Lower lobe of right lung (tissue), 2 donors: ENCODE results near the gene PROX2. TPM values are rescaled to one million over a fixed set of nuclear protein-coding genes. Genes with fewer than 3 reads are reported as not detected.

ENCODE experiments used
- ATAC-seq, 2 donors: fragments of 200-7000 bp; cut with Tn5 transposase; one replicate each; pipeline ENCODE4 v1.9.1; 2020 to 2022; ENCODE audit warnings: mild to moderate bottlenecking in 2 of 2, moderate library complexity in 2 of 2
- DNase-seq: peaks from one replicate; pipeline ENCODE4 v3.0.0-alpha.2; 2020
- H3K27ac ChIP-seq: fragments of 200-600 bp; one replicate; pipeline ENCODE4 v1.8.0; 2022
- H3K27me3 ChIP-seq: fragments of 200-600 bp; one replicate; pipeline ENCODE4 v1.8.0; 2022; ENCODE audit warnings: low read depth
- H3K36me3 ChIP-seq: fragments of 200-600 bp; one replicate; pipeline ENCODE4 v1.8.0; 2022; ENCODE audit warnings: mild to moderate bottlenecking
- H3K4me1 ChIP-seq: fragments of 200-600 bp; one replicate; pipeline ENCODE4 v1.8.0; 2022
- H3K4me3 ChIP-seq: fragments of 200-600 bp; one replicate; pipeline ENCODE4 v1.8.0; 2022; ENCODE audit warnings: mild to moderate bottlenecking
- H3K9me3 ChIP-seq: fragments of 200-600 bp; one replicate; pipeline ENCODE4 v1.8.0; 2022
- intact Hi-C: fragments of 100-400 bp; cut with DNase I; formaldehyde crosslinking; loops from one replicate; pipeline ENCODE4 v1.11.0; 2022
- total RNA-seq: library from RNA; stranded (reverse); fragmentation: NEBNext Ultra II Directional; extraction: Animal tissue kit (Norgen Biotek cat#: 25700); gene quantifications from one replicate; pipeline ENCODE4 v1.2.1, GENCODE V29; 2021
- TF ChIP-seq, protein P1 (sequence below): fragments of 200-600 bp; IDR thresholded peaks from one replicate; pipeline ENCODE4 v1.8.0; 2022; ENCODE audit warnings: antibody characterized with exemption, mild to moderate bottlenecking
- donor health status: DM: no; HTN: yes; CAD: no; lungs with severe emphysema.

Gene PROX2
- total RNA-seq, 1 donor from 2014 or later, result 0.12 TPM

DNA sequence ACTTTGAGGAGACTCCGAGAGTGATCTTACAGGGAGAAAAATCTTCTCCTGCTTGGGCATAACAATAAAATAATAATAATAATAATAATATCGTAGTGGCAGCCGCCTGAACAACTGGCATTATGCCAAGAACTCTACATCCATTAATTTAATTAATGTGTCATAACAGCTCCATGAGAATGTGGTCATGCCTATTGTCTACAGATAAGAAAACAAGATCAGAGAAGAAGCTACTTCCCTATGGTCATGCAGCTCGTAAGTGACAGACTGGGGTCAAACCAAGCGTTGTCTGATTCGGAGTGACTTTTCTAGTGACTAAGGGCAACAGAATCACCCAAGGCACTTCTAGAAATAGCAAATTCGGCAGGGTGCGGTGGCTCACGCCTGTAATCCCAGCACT is 11.7 kb downstream of the PROX2 start:
- DNase-seq, result no peak
- H3K27me3 ChIP-seq, result no peaks in the 10 kb centered on the region
- peak in 1 of 2 donors; percentile 21 for ATAC-seq
- H3K9me3 ChIP-seq, result no peaks in the 10 kb centered on the region
- intact Hi-C loops, result no loop called here
- TF ChIP-seq, protein P1, sequence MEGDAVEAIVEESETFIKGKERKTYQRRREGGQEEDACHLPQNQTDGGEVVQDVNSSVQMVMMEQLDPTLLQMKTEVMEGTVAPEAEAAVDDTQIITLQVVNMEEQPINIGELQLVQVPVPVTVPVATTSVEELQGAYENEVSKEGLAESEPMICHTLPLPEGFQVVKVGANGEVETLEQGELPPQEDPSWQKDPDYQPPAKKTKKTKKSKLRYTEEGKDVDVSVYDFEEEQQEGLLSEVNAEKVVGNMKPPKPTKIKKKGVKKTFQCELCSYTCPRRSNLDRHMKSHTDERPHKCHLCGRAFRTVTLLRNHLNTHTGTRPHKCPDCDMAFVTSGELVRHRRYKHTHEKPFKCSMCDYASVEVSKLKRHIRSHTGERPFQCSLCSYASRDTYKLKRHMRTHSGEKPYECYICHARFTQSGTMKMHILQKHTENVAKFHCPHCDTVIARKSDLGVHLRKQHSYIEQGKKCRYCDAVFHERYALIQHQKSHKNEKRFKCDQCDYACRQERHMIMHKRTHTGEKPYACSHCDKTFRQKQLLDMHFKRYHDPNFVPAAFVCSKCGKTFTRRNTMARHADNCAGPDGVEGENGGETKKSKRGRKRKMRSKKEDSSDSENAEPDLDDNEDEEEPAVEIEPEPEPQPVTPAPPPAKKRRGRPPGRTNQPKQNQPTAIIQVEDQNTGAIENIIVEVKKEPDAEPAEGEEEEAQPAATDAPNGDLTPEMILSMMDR, result no peak
- H3K36me3 ChIP-seq, result no peaks in the 10 kb centered on the region
- peaks cover 12% of the 10 kb centered on the region for H3K4me1 ChIP-seq
- no peak overlapping the region for H3K4me3 ChIP-seq
- no peak overlapping the region for H3K27ac ChIP-seq

DNA sequence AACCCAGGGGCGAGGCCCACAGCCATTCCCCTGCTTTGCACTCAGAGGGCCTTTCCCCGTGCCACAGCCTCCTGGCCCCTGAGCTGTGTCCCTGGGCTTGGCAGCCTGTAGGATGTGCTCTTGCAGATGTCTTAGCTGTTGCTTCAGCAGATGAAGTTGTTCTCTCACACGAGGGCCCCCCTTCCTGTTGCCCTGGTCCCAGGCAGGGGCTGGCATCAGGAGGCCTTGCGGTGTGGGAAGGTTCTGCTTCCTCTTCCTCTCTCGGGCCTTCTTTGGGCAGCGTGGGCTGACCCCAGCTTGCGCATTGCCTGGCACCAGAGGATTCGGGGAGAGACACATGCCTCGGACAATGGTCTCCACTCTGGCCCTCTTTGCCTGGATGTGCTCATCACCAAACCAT is 12.7 kb downstream of the PROX2 start:
- H3K4me1 ChIP-seq, result peaks cover 12% of the 10 kb centered on the region
- H3K4me3 ChIP-seq, result no peak overlapping the region
- TF ChIP-seq, protein P1, result no peak
- intact Hi-C loops, result no loop called here
- H3K36me3 ChIP-seq, result no peaks in the 10 kb centered on the region
- peak; percentile 74 to 80 for ATAC-seq
- H3K27me3 ChIP-seq, result no peaks in the 10 kb centered on the region
- DNase-seq, result peak; percentile 81
- H3K9me3 ChIP-seq, result no peaks in the 10 kb centered on the region
- no peak overlapping the region for H3K27ac ChIP-seq

DNA sequence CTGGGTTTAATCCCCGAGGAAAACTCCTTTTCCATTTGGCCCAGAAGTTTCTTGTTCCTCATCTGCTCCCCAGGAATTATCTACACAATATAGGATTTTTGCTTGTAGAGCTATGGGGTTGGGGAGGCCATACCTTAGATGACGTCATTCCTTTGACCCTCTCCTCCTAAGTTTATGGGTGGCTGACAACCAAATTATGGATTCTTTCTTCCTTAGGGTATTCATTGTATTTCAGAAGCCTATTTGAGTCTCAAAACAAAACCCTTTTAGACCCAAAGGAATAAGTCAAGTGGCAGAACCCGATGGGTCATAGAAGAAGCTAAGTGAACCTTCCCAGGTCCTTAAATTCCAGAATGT is 14.2 kb downstream of the PROX2 start:
- intact Hi-C loops, result no loop called here
- Histone ChIP-seq H3K27ac (no peak overlapping the region), H3K4me3 (no peak overlapping the region), H3K36me3 (no peaks in the 10 kb centered on the region), H3K4me1 (peaks cover 12% of the 10 kb centered on the region), H3K27me3 (no peaks in the 10 kb centered on the region), H3K9me3 (no peaks in the 10 kb centered on the region)
- ATAC-seq, result no peak
- TF ChIP-seq, protein P1, result no peak
- no peak for DNase-seq

DNA sequence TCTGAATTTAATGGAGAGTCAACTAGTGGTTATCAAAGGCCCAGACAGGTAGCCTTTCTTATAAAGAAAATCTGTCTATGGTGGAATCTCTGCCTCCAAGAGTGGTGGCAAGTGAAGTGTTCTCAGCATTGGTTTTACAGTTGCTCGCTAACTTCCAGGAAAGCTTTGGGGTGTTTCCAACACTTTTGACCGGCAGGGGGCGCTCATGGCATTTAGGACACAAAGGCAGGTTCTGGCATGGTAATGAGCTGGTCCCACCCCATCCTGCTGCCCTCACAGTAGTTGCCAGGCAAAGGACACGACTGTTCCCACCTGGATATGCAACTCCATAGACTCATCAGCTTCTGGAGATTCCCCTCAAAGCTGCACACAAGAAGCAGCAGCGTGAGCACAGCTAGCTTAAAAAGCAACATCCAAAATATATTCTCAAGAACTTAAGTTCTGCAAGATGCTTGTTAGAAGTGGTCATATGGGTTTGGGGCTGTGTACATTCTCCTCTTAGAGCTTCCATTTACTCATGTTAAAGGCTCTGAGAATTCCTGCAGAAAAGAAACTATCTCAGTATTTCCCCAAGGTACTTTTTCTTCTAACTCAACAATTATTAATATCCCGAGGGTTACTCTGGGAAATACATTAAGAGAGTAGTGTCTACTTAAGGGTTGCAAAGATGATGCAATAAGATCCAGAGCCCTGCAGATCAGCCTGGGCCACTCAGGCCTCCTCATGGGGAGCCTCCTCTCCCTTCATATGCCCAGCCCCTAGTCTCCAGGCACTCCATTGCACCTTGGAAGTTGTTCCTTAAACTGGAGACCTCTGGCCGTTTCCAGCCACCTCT is 14.8 kb downstream of the PROX2 start:
- ATAC-seq, result peak; percentile 85 to 88
- DNase-seq, result peak; percentile 93
- Histone ChIP-seq H3K4me1 (peaks cover 12% of the 10 kb centered on the region), H3K27me3 (no peaks in the 10 kb centered on the region), H3K27ac (no peak overlapping the region), H3K36me3 (no peaks in the 10 kb centered on the region), H3K9me3 (no peaks in the 10 kb centered on the region), H3K4me3 (no peak overlapping the region)
- intact Hi-C loops, result no loop called here
- TF ChIP-seq, protein P1, result peak; percentile 87

DNA sequence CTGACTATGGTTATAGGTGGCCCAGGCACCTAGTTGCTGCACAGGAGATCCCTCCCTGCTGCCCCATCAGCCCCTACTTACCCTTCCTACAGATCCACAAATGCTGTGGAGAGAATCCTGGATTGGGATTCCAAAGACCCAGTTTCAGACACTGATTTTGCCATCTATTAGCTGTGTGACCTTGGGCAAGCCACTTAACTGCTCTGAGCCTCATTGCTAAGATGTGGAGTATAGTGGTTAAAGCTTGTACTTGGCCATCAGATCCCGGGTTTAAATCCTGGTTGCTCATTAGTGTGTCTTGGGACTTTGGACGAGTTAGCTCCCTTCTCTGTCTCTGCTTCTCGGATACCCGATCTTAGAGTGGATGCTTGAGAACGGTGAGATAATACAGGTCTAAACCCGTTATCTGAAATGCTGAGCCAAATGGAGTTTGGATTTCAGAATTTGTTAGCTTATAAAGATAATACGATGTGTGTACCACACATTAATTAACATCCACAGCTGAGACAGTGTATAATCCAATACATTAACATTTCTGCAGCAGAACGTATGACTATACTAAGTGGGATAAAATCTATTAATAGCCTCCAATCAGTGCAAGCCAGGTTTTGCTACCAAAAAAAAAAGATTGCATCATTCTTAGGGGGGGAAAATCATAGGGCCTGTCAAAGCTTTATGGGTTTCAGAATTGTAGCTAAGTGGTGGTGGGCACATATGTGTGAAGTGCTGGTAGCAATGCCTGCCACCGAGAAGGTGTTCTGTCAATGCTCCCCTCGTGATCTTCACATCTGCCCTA is 16.0 kb downstream of the PROX2 start:
- DNase-seq, result no peak
- ATAC-seq, result no peak
- Histone ChIP-seq H3K27ac (no peak overlapping the region), H3K4me1 (peaks cover 17% of the 10 kb centered on the region), H3K36me3 (no peaks in the 10 kb centered on the region), H3K9me3 (no peaks in the 10 kb centered on the region), H3K4me3 (no peak overlapping the region), H3K27me3 (no peaks in the 10 kb centered on the region)
- TF ChIP-seq, protein P1, result no peak
- intact Hi-C loops, result loop anchor here (10.0 kb wide), 1 partner anchor 45 kb away; no protein-coding TSS in a partner anchor
